ENCODE measurements around the gene ATP4A.

Gene ATP4A

GRCh38 chr19:35565016-35565856, 1.8 kb upstream of the ATP4A start:
- no peak for DNase-seq

GRCh38 chr19:35562776-35563175, 682 bp downstream of the ATP4A start:
- DNase-seq, result no peak

- no peak for DNase-seq
Measured at GRCh38 chr19:35562336-35562735, 1.1 kb downstream of the ATP4A start.

DNA sequence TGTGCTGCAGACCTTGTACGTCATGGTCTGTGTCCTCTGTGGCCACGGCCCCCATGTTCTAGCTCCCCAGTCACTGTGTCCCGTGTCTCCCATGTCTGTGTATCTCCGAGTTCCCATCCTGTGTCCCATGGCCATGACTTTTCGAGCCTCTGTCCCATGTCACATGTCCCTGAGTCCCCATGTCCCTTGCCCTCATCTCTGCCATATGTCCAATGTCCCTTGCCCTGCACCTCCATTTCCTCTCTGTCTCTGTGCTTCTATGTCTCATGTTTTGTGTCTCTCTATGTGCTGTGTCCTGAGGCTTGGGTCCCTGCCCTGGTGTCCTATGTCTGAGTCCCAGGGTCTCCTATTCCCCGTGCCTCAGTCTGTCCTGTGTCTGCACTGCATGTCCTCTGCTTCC, 2.0 kb downstream of the ATP4A start:
- DNase-seq, result no peak

- no peak for DNase-seq
Measured at GRCh38 chr19:35560677-35561076, 2.8 kb downstream of the ATP4A start.

DNA sequence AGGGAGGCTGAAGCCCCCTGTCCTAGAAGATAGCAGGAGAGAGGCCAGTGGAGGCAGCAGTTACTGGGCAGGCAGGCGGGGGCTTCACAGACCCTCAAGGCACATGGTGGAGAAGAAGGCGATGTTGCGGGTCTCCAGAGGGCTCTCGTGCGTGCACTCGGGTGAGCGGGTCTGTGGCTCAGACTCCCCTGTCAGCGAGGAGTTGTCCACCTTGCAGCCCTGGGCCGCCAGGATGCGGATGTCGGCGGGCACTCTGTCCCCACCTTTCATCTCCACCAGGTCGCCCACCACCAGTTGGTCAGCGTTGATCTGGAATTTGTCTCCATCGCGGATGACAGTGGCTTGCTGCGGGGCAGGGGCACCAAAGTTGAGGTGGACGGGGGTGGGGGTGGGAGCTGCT, 3.2 kb downstream of the ATP4A start:
- DNase-seq, result no peak

GRCh38 chr19:35559781-35560180, 3.7 kb downstream of the ATP4A start:
- DNase-seq, result no peak

- DNase-seq, result no peak
Measured at GRCh38 chr19:35559281-35559659, 4.2 kb downstream of the ATP4A start.

- no peak for DNase-seq
Measured at GRCh38 chr19:35558400-35559280, 4.8 kb downstream of the ATP4A start.

- no peak for DNase-seq
Measured at GRCh38 chr19:35557539-35558399, 5.7 kb downstream of the ATP4A start.

DNA sequence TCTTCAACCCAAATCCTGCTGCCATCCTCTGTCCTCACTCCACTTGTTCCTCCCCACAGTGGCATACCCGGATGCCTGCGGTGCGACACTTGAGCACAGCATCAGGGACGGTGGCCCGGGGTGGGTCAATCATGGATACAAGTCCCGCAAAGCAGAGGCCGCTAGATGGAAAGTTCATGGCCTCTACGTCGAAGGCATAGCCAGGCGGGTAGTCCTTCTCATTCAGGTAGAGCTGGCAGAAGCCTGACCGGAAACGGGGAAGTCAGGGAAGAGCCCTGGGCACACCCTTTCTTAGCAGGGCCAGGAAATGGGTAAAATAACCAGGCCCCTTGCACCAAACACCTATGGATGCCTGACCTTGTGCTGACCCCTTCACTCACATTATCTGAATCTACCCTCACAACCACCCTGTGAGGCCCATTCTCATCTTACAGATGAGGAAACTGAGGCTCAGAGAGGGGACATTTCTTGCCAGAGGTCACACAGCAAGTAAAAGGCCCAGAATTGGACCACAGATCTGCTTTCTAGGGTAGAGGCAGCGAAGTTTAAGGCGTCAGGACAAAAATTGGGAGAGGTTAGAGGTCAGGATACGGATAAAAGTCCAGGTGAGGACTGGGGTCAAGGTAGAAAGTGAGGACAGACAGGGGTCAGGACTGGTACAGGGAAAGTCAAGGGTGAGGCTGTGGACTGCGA, 6.5 kb downstream of the ATP4A start:
- no peak for DNase-seq

DNA sequence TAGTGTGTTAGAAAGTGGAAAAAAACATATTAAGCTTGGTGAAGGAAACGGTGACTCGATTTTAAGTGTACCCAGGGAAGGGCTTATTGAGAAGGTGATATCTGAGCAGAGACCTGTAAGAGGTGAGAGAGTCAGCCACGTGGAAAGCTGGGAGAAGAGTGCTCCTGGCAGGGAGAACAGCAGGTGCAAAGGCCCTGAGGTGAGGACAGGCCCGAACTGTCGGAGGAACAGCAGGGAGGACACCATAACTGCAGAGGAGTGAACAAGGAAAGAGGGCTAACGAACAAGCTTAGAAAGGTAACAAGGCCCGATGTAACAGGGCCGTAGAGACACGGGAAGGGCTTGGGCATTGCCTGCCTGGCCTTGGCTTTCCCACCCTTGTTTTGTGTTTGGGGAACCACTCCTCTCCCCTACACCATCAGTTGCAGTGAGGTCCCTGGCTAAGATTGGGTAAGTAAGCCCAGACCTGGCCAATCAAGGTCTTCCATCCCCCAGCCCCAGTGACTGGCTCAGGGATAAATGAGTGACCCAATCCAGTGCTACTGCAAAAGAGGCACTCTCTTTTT, 7.3 kb downstream of the ATP4A start:
- no peak for DNase-seq

- DNase-seq, result peak; percentile 11
Measured at GRCh38 chr19:35555301-35556005, 8.0 kb downstream of the ATP4A start.

DNA sequence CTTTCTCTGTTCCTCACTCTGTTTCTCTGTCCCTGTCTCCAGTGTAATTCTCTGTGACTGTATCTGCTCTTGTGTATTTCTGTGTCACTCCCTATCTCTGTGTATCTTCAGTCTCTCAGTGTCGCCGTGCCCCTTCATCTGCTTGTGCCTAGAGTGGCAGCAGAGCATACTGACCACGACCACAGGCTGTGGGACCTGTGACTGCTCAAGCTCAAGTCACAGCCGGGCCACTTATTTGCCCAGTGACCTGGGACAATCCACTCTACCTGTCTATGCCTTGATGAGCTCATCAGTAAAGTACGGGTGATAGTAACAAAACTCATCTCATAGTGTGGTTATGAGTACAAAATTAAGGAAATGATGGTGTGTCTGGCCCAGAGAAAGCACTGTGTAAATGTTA, 9.4 kb downstream of the ATP4A start:
- DNase-seq, result no peak

DNA sequence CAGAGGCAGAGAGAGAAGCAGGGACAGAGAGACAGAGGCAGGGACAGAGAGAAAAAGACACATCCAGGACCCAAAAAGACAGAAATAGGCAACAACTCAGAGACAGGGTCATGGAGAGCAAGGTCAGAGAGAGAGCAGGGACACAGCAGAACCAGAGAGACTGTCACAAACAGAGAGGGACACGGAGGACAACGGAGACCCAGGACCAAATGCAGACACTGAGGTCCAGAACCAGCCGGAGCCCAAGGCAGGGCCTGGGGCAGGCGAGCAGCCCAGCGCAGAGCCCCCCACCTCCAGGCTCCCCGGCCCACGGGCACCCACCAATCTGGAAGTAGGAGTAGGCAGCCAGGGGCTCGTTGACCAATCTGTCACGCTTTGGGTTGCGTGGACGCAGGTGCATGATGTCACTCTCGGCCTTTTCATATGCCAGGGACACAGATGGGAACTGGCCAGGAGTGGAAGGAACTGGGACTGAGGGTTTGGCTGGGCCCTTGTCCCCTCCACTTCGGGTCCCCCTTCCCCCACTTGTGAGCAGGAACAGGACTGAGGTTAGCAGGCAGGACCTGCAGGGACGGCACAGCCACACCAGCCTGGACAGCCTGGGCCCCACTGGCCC, 10.0 kb downstream of the ATP4A start:
- DNase-seq, result no peak

GRCh38 chr19:35552534-35553384, 10.7 kb downstream of the ATP4A start:
- no peak for DNase-seq

- DNase-seq, result no peak
Measured at GRCh38 chr19:35551091-35551810, 12.2 kb downstream of the ATP4A start.

GRCh38 chr19:35549879-35550523, 13.5 kb downstream of the ATP4A start:
- no peak for DNase-seq

All from T1000 (cell line).